HepG2 (cell line): ENCODE measurements around the gene CRYBB2. TPM values are rescaled to one million over a fixed set of nuclear protein-coding genes. Genes with fewer than 3 reads are reported as not detected.

Source experiments
- GMEB1 ChIP-seq: sonication (generic); formaldehyde crosslinking; IDR thresholded peaks from 2 replicates; pipeline ENCODE4 v1.5.1; 2020; ENCODE audit warnings: missing genetic modification reagents, mild to moderate bottlenecking, borderline replicate concordance
- KLF12 ChIP-seq: sonication (generic); formaldehyde crosslinking; IDR thresholded peaks from 2 replicates; pipeline ENCODE4 v1.4.0; 2020; ENCODE audit warnings: missing genetic modification reagents, borderline replicate concordance
- KLF15 ChIP-seq: sonication (generic); formaldehyde crosslinking; IDR thresholded peaks from 2 replicates; pipeline ENCODE4 v1.8.1; 2023; ENCODE audit warnings: borderline replicate concordance, mild to moderate bottlenecking, inconsistent platforms, missing genetic modification reagents, mixed read lengths
- NFKB2 ChIP-seq: sonication (generic); formaldehyde crosslinking; IDR thresholded peaks from 2 replicates; pipeline ENCODE4 v1.4.0; 2020; ENCODE audit warnings: missing genetic modification reagents, borderline replicate concordance
- SOX6 ChIP-seq, 2 experiments: fragments of 450-650 bp in 1 of 2; sonication (generic) in 1 of 2; formaldehyde crosslinking in 1 of 2; IDR thresholded peaks; 2 replicates each; pipeline versions ENCODE4 v1.4.0 to v1.6.1; 2017 to 2020; ENCODE audit warnings: antibody characterized with exemption in 1 of 2, mild to moderate bottlenecking in 1 of 2, missing genetic modification reagents in 1 of 2
- SPEN ChIP-seq: sonication (generic); formaldehyde crosslinking; IDR thresholded peaks from 2 replicates; pipeline ENCODE4 v1.5.1; 2020; ENCODE audit warnings: low read depth, mild to moderate bottlenecking, missing genetic modification reagents
- ZNF18 ChIP-seq: sonication (generic); formaldehyde crosslinking; IDR thresholded peaks from 2 replicates; pipeline ENCODE4 v1.8.0; 2022; ENCODE audit warnings: mild to moderate bottlenecking, missing genetic modification reagents; ENCODE audit not compliant: insufficient replicate concordance
- ZNF414 ChIP-seq: sonication (generic); formaldehyde crosslinking; IDR thresholded peaks from 2 replicates; pipeline ENCODE4 v1.5.0; 2020; ENCODE audit warnings: missing genetic modification reagents
- ZNF44 ChIP-seq: sonication (generic); formaldehyde crosslinking; IDR thresholded peaks from 2 replicates; pipeline ENCODE4 v1.5.1; 2020; ENCODE audit warnings: mild to moderate bottlenecking, missing genetic modification reagents
- ZNF576 ChIP-seq: sonication (generic); formaldehyde crosslinking; IDR thresholded peaks from 2 replicates; pipeline ENCODE4 v1.4.0; 2020; ENCODE audit warnings: mild to moderate bottlenecking, missing genetic modification reagents
- ZNF709 ChIP-seq: sonication (generic); formaldehyde crosslinking; IDR thresholded peaks from 2 replicates; pipeline ENCODE4 v1.5.0; 2020; ENCODE audit warnings: mild to moderate bottlenecking, missing genetic modification reagents
- polyA plus RNA-seq, 8 experiments: library from polyadenylated mRNA; depleted of rRNA in 3 of 8; stranded (reverse) in 7 of 8; unstranded in 1 of 8; fragments of >200 nt; fragmentation: Illumina TruSeq in 4 of 8; extraction: Trizol in 4 of 8; gene quantifications; 2 replicates each; pipeline versions ENCODE4 v1.2.1 to v1.2.3, GENCODE V29; 2011 to 2016; ENCODE audit warnings: low read depth in 4 of 8, missing spikeins in 1 of 8, mixed read lengths in 1 of 8; ENCODE audit not compliant: insufficient read depth in 1 of 8
- total RNA-seq, 5 experiments: library from RNA; depleted of rRNA; stranded (reverse); fragments of >200 nt; fragmentation: Illumina TruSeq; extraction: Trizol; gene quantifications; 2 replicates each; pipeline ENCODE4 v1.2.3, GENCODE V29; 2016; ENCODE audit warnings: low read depth in 1 of 5

The CRYBB2 gene
- total and polyA plus RNA-seq, 2 of the 13 experiments (the other 11 are each of a cell fraction or from before 2014, with no cell fraction given): 0.11 to 0.18 TPM

GRCh38 chr22:25235547-25236290, 16.3 kb downstream of the CRYBB2 start (continued):
- TF ChIP-seq NFKB2 (peak; percentile 61; the same call in 1 of the 2 replicates), ZNF709 (CRISPR knock-in tag) (peak; percentile 32; the same call in 1 of the 2 replicates), KLF15 (CRISPR knock-in tag) (no peak), ZNF44 (no peak), SOX6 (IDR thresholded peaks at IDR 0.05) (no peak), SOX6 (CRISPR knock-in tag; IDR thresholded peaks at IDR 0.05) (peak; percentile 35; the same call in 1 of the 2 replicates), KLF12 (CRISPR knock-in tag) (no peak), GMEB1 (CRISPR knock-in tag) (0 out of 2 replicates have a peak, but pooled peaks have one; percentile 42), ZNF576 (CRISPR knock-in tag) (peak; percentile 95; the same call in 1 of the 2 replicates), SPEN (CRISPR knock-in tag) (0 out of 2 replicates have a peak, but pooled peaks have one; percentile 40), ZNF414 (CRISPR knock-in tag) (0 out of 2 replicates have a peak, but pooled peaks have one; percentile 41), ZNF18 (no peak)
